GM18909 (cell line): Measurements from ENCODE around the gene SUV39H1.
A peak's percentile ranks its signal among the peaks of the same experiment; 100 is the strongest.
"Not testable (repeated sequence)": the region's sequence is repeated elsewhere in the genome, so short reads cannot be mapped to it uniquely, and the experiment has no call there.

Experiments used
- ATAC-seq: cut with Tn5 transposase; IDR thresholded peaks from one replicate; pipeline ENCODE4 v1.9.1; 2021; ENCODE audit warnings: mild to moderate bottlenecking; ENCODE audit not compliant: unreplicated experiment, poor library complexity

The SUV39H1 gene

GRCh38 chrX:48696301-48696908, at the start of gene SUV39H1:
TSS of gene SUV39H1 (plus strand) at chrX:48696734. CDS start at chrX:48696785, 51 bp downstream.
- peak; percentile 86 for ATAC-seq

GRCh38 chrX:48648336-48648751, 48.2 kb upstream of the SUV39H1 start:
- no peak for ATAC-seq

GRCh38 chrX:48649102-48649501, 47.4 kb upstream of the SUV39H1 start:
- ATAC-seq, result no peak

GRCh38 chrX:48652055-48652579, 44.4 kb upstream of the SUV39H1 start:
- not testable (repeated sequence) for ATAC-seq

GRCh38 chrX:48654746-48655145, 41.8 kb upstream of the SUV39H1 start:
- ATAC-seq, result not testable (repeated sequence)

DNA sequence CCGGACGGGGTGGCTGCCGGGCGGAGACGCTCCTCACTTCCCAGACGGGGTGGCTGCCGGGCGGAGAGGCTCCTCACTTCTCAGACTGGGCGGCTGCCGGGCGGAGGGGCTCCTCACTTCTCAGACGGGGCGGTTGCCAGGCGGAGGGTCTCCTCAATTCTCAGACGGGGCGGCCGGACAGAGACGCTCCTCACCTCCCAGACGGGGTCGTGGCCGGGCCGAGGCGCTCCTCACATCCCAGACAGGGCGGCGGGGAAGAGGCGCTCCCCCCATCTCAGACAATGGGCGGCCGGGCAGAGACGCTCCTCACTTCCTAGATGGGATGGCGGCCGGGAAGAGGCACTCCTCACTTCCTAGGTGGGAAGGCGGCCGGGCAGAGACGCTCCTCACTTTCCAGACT, 36.8 kb upstream of the SUV39H1 start:
- ATAC-seq, result not testable (repeated sequence)

DNA sequence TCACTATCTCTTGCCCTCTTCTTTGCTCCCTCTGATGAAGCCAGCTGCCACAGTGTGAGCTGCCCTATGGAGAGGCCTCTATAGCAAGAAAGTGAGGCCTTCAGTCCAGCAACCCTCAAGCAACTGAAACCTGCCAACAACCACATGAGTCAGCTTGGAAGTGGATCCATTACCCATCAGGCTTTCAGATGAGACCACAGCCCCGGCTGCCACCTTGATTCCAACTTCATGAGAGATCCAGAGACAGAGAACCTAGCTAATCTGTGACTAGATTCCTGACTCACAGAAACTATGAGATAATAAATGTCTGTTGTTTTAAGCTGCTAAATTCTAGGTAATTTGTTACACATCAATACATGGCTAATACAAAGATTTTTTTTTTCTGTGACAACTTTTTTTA, 33.3 kb upstream of the SUV39H1 start:
- ATAC-seq, result no peak

GRCh38 chrX:48664156-48664555, 32.4 kb upstream of the SUV39H1 start:
- ATAC-seq, result no peak

DNA sequence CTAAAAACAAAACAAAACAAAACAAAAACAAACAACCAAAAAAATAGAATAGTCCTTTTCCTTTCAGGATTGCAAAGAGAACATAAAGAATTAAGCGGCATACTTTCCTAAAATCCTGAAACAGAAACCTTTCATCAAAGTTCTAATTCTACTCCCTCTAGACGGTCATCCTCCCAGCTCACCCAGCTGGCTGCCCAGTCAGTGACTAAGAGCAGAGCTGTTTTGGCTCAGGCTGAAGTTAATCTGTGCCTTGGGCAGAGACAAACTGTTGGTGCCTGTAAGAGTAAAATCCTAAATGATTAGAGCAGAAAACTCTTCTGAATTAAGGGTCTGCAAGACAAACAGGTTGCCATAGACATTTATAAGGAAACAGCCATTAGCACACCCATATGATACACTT, 30.5 kb upstream of the SUV39H1 start:
- ATAC-seq, result no peak

GRCh38 chrX:48666649-48667048, 29.9 kb upstream of the SUV39H1 start:
- no peak for ATAC-seq

DNA sequence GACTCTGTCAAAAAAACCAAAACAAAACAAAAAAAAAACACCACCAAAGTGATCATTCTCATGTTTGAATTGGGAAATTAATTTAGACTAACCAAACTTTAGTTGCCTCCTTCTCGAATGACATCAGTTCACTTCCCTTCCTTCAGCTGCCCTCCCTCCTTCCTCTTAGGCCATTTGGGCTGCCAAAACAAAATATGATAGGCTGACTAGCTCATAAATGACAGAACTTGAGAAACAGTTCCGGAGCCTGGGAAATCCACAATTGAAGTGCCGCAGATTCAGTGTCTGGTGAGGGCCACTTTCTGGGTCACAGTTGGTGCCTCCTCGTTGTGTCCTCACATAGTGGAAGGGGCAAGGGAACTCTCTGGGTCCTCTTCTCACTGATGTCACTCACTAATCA, 29.0 kb upstream of the SUV39H1 start:
- ATAC-seq, result no peak

DNA sequence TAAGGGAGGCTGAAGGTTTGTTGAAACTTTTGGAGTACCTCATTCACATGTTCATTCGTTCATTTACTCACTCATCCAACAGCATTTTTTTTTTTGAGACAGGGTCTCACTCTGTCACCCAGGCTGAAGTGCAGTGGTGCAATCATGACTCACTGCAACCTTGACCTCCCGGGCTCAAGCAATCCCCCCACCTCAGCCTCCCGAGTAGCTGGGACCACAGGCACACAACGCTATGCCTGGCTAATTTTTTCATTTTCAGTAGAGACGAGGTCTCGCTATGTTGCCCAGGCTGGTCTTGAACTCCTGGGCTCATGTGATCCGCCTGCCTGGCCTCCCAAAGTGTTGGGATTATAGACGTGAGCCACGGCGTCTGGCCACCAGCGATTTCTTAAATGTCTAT, 28.3 kb upstream of the SUV39H1 start:
- not testable (repeated sequence) for ATAC-seq

DNA sequence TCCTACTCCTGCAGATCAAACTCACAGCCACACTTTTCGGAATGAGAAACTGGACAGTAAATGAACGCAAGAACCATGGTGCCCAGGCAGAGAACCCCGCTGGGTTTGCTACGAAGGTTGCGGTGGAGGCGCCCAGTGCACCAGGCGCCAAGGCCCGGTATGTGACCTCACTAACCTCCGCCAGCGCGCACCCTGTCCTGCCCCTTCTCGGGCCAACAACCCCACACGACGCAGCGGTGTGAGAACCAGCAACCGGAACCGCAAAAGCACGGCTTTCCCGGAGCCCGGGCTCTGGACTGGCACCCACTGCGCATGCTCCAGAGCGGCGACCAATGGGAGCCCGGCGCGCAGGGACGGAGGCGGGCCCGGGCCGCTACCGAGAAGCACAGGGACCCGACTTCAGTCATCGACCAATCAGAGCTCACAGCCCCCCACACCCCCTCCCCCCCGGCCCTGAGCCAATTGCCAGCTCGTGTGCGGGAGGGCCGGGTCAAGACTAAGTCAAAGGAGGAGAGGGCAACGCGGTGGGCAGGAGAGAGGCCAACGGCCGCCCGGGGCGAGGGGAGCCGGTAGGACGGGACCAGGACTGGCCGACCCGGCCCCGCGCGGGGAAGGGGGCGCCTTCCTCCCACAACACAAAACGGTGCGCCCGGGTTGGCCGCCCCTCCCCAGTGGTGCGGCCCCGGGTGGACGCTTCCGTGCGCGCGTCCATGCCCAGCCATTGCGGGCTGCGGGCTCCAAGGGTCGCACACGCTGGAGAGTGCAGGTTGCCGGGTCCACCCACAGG, 20.2 kb upstream of the SUV39H1 start:
- peak; percentile 89 for ATAC-seq

GRCh38 chrX:48676893-48677270, 19.7 kb upstream of the SUV39H1 start:
- ATAC-seq, result peak; percentile 16

GRCh38 chrX:48677516-48677915, 19.0 kb upstream of the SUV39H1 start:
- ATAC-seq, result no peak

DNA sequence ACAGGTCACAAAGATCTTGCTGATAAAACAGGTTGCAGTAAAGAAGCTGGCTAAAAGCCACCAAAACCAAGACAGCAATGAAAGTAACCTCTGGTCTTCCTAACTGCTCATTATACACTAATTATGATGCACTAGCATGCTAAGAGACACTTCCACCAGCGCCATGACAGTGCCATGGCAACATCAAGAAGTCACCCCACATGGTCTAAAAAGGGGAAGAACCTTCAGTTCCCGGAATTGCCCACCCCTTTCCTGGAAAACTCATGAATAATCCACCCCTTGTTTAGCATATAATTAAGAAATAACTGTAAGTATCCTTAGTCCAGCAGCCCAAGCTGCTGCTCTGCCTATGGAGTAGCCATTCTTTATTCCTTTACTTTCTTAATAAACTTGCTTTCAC, 16.1 kb upstream of the SUV39H1 start:
- not testable (repeated sequence) for ATAC-seq

- ATAC-seq, result not testable (repeated sequence)
Measured at GRCh38 chrX:48680925-48681324, 15.6 kb upstream of the SUV39H1 start.

DNA sequence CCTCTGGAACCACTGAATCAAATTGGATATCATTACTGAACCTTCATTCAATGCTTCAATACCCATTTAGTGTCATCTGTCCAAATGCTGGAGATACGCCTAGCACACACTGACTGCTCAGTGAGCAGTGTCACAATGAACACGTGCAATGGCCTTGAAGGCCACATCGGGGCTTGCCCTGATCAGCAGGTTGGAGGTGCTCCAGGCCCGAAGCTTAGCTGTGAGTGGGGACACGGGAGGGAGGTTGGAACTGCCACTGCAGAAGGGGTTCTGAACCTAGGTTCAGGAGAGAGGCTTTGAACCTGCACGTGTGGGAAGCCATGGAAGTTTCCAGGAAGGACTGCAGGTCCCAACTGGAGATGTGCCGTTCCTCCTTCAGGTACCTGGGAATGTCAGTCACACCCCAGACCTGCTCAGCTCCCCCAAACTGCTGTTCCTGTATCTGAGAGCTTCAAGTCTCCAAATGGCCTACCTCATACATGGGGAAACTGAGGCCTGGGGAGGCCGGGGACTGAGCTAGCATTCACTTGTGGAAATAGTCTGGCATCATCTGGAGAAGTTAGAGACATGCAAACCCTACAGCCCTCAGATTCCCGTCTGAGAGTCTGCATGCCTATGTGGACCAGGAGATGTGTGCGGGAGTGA, 14.9 kb upstream of the SUV39H1 start:
- no peak for ATAC-seq

GRCh38 chrX:48682795-48683194, 13.7 kb upstream of the SUV39H1 start:
- not testable (repeated sequence) for ATAC-seq

GRCh38 chrX:48683411-48683982, 13.0 kb upstream of the SUV39H1 start, which contains the start of gene WAS:
TSS of gene WAS (plus strand) at chrX:48683799. CDS start at chrX:48683854, 55 bp downstream.
- ATAC-seq, result peak; percentile 77

- ATAC-seq, result no peak
Measured at GRCh38 chrX:48684134-48684533, 12.4 kb upstream of the SUV39H1 start.
